Stimulated activated naive B cell treated with anti-CD40 and anti-IgM and Interleukin-4, amounts not matched to agents 10 μg/mL and 1 μg/mL and 100 μg/mL, for 72 hours (primary cell): ENCODE measurements around the gene C5orf63.

Experiments used
- ATAC-seq, 2 donors: fragments of 150-1000 bp; cut with Tn5 transposase; replicated peaks; 2 replicates each; pipeline ENCODE4 v1.10.0; 2021; ENCODE audit warnings: moderate library complexity in 1 of 2
- DNase-seq: peaks from one replicate; pipeline ENCODE4 v3.0.0; 2021
- H3K27ac Mint-ChIP-seq: one replicate; pipeline ENCODE4 v1.8.0; 2022; ENCODE audit warnings: mild to moderate bottlenecking, mixed read lengths
- H3K27me3 Mint-ChIP-seq, 2 donors: one replicate each; pipeline ENCODE4 v1.8.0; 2022; ENCODE audit warnings: mixed read lengths in 2 of 2
- H3K36me3 Mint-ChIP-seq, 2 donors: one replicate each; pipeline ENCODE4 v1.8.0; 2022; ENCODE audit warnings: mixed read lengths in 2 of 2, mild to moderate bottlenecking in 1 of 2
- H3K4me1 Mint-ChIP-seq, 2 donors: one replicate each; pipeline ENCODE4 v1.8.0; 2022; ENCODE audit warnings: mixed read lengths in 2 of 2, mild to moderate bottlenecking in 1 of 2
- H3K4me3 Mint-ChIP-seq, 2 donors: one replicate each; pipeline ENCODE4 v1.8.0; 2022; ENCODE audit warnings: mild to moderate bottlenecking in 2 of 2, mixed read lengths in 2 of 2, moderate library complexity in 1 of 2
- H3K9me3 Mint-ChIP-seq, 2 donors: one replicate each; pipeline ENCODE4 v1.8.0; 2022; ENCODE audit warnings: mixed read lengths in 2 of 2, mild to moderate bottlenecking in 1 of 2

Gene C5orf63

DNA sequence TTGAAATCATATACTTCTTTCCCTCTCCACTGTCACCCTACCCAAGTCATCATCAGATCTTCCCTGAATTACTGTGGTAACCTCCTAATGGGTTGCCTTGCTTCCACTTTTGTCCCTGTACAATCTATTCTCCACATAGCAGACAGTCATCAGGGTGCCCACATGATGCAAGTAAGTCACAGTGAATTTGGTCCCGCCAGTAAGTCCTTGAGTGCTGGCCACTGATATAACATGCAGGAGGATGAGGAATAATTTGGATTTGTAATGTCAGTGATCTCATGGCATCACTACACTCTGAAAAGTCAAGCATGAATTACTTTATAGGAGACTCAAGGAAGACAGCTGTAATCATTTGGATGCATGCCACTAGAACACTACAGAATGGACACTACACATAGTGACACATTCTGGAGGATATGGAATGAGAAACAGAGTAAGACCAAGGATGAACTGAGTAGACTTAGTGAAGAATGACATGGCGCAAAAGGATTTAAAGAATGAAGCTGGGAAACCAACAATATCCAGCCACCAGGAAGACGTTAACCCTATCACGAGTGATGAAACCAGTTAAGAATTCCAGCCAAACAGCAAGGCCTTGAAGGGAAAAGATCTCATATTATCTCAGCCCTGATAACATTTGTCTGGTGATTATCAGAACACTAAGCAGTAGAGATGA lies 71.5 kb downstream of the C5orf63 start:
- Mint-ChIP-seq H3K4me3 (no peak overlapping the region), H3K27ac (no peak overlapping the region), H3K36me3 (peaks cover 22 to 26% of the 10 kb centered on the region in 2 donors), H3K27me3 (no peaks in the 10 kb centered on the region), H3K9me3 (peaks cover 0 to 4% of the 10 kb centered on the region in 2 donors), H3K4me1 (peaks cover 39 to 72% of the 10 kb centered on the region in 2 donors)
- DNase-seq (no peak), ATAC-seq (no peak)
